ENCODE measurements around the gene ZDBF2.
A peak's percentile ranks its signal among the peaks of the same experiment; 100 is the strongest.

The ZDBF2 gene

GRCh38 chr2:206271065-206271464 is 3.4 kb upstream of the ZDBF2 start:
- H3K9me2 ChIP-seq (replicated peaks; ENCODE audit: control insufficient read depth, low read length): no peaks in the 10 kb centered on the region
- no peak overlapping the region for H3K27ac ChIP-seq (ENCODE audit: low read depth, low read length)
- H4K20me1 ChIP-seq (ENCODE audit: control insufficient read depth, insufficient read depth, low read depth, low read length): no peaks in the 10 kb centered on the region
- H3K36me3 ChIP-seq (ENCODE audit: control insufficient read depth, low read length): no peaks in the 10 kb centered on the region
- no peak overlapping the region for H3K4me2 ChIP-seq (ENCODE audit: low read length)
- TF ChIP-seq, protein P1, sequence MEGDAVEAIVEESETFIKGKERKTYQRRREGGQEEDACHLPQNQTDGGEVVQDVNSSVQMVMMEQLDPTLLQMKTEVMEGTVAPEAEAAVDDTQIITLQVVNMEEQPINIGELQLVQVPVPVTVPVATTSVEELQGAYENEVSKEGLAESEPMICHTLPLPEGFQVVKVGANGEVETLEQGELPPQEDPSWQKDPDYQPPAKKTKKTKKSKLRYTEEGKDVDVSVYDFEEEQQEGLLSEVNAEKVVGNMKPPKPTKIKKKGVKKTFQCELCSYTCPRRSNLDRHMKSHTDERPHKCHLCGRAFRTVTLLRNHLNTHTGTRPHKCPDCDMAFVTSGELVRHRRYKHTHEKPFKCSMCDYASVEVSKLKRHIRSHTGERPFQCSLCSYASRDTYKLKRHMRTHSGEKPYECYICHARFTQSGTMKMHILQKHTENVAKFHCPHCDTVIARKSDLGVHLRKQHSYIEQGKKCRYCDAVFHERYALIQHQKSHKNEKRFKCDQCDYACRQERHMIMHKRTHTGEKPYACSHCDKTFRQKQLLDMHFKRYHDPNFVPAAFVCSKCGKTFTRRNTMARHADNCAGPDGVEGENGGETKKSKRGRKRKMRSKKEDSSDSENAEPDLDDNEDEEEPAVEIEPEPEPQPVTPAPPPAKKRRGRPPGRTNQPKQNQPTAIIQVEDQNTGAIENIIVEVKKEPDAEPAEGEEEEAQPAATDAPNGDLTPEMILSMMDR (IDR thresholded peaks at IDR 0.05; ENCODE audit: low read depth, low read length, poor library complexity, severe bottlenecking): no peak
- TF ChIP-seq EZH2phosphoT487 (IDR thresholded peaks at IDR 0.05; ENCODE audit: borderline replicate concordance, low read length): no peak
- H3K4me1 ChIP-seq (ENCODE audit: control insufficient read depth, low read length): peaks cover 15% of the 10 kb centered on the region
- H3K27me3 ChIP-seq (ENCODE audit: control insufficient read depth, low read length): peaks cover 66% of the 10 kb centered on the region
- H3F3A ChIP-seq (ENCODE audit: control insufficient read depth, insufficient read depth): peaks cover 6% of the 10 kb centered on the region
- no peaks in the 10 kb centered on the region for H3K9me3 ChIP-seq (ENCODE audit: control insufficient read depth, insufficient read depth, low read length)
- peaks cover under 1% of the 10 kb centered on the region; the same call in 1 of the 2 replicates for H3K79me2 ChIP-seq (ENCODE audit: control insufficient read depth, low read length)
- H3K4me3 ChIP-seq (ENCODE audit: low read length): no peak overlapping the region

DNA sequence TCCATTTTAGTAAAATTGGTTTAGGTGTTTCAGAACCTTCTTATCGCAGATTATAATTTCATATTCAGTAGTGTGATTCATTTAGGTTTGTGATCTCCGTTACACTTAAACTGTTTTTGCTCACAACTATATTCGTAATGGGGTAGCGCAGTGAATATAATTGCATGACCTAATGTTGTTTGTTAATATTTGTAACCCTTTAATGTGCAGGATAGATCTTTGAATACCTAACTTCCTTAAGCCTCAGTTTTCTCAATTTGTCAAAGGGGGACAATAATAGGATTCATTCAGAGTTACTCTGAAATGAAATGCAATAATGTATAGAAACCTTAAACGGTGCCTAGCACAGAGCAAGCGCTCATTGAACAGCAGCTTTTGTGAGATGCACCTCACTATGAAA is 558 bp upstream of the ZDBF2 start:
- peak overlapping the region; percentile 72 for H3K4me2 ChIP-seq (ENCODE audit: low read length)
- no peaks in the 10 kb centered on the region for H3K36me3 ChIP-seq (ENCODE audit: control insufficient read depth, low read length)
- no peaks in the 10 kb centered on the region for H3K9me2 ChIP-seq (replicated peaks; ENCODE audit: control insufficient read depth, low read length)
- H3K79me2 ChIP-seq (ENCODE audit: control insufficient read depth, low read length): peaks cover 6% of the 10 kb centered on the region
- H3K4me3 ChIP-seq (ENCODE audit: low read length): peak overlapping the region; percentile 81
- H3K27ac ChIP-seq (ENCODE audit: low read depth, low read length): no peak overlapping the region
- peaks cover 51% of the 10 kb centered on the region for H3K27me3 ChIP-seq (ENCODE audit: control insufficient read depth, low read length)
- H3K4me1 ChIP-seq (ENCODE audit: control insufficient read depth, low read length): peaks cover 24% of the 10 kb centered on the region
- H4K20me1 ChIP-seq (ENCODE audit: control insufficient read depth, insufficient read depth, low read depth, low read length): no peaks in the 10 kb centered on the region
- H3K9me3 ChIP-seq (ENCODE audit: control insufficient read depth, insufficient read depth, low read length): no peaks in the 10 kb centered on the region
- peaks cover 6% of the 10 kb centered on the region for H3F3A ChIP-seq (ENCODE audit: control insufficient read depth, insufficient read depth)
- TF ChIP-seq, protein P1 (IDR thresholded peaks at IDR 0.05; ENCODE audit: low read depth, low read length, poor library complexity, severe bottlenecking): no peak
- no peak for TF ChIP-seq EZH2phosphoT487 (IDR thresholded peaks at IDR 0.05; ENCODE audit: borderline replicate concordance, low read length)

GRCh38 chr2:206275312-206276055 is 1.0 kb downstream of the ZDBF2 start:
- H3K27me3 ChIP-seq (ENCODE audit: control insufficient read depth, low read length): peaks cover 49% of the 10 kb centered on the region
- no peaks in the 10 kb centered on the region for H3K9me3 ChIP-seq (ENCODE audit: control insufficient read depth, insufficient read depth, low read length)
- no peaks in the 10 kb centered on the region for H3K36me3 ChIP-seq (ENCODE audit: control insufficient read depth, low read length)
- H3K4me2 ChIP-seq (ENCODE audit: low read length): peak overlapping the region; percentile 72
- no peak for TF ChIP-seq EZH2phosphoT487 (IDR thresholded peaks at IDR 0.05; ENCODE audit: borderline replicate concordance, low read length)
- TF ChIP-seq, protein P1 (IDR thresholded peaks at IDR 0.05; ENCODE audit: low read depth, low read length, poor library complexity, severe bottlenecking): no peak
- H3K79me2 ChIP-seq (ENCODE audit: control insufficient read depth, low read length): peaks cover 6% of the 10 kb centered on the region
- H3K27ac ChIP-seq (ENCODE audit: low read depth, low read length): no peak overlapping the region
- H3F3A ChIP-seq (ENCODE audit: control insufficient read depth, insufficient read depth): peaks cover 6% of the 10 kb centered on the region
- peak overlapping the region; percentile 81 for H3K4me3 ChIP-seq (ENCODE audit: low read length)
- H4K20me1 ChIP-seq (ENCODE audit: control insufficient read depth, insufficient read depth, low read depth, low read length): no peaks in the 10 kb centered on the region
- H3K4me1 ChIP-seq (ENCODE audit: control insufficient read depth, low read length): peaks cover 24% of the 10 kb centered on the region
- no peaks in the 10 kb centered on the region for H3K9me2 ChIP-seq (replicated peaks; ENCODE audit: control insufficient read depth, low read length)

Data from DOHH2 (cell line).